ENCODE results near the gene RASL10B.

RASL10B gene

GRCh38 chr17:35708149-35708548 lies 23.3 kb upstream of the RASL10B start:
- DNase-seq (ENCODE audit: low spot score): no peak
- no peak for TF ChIP-seq CTCF (IDR thresholded peaks at IDR 0.05; ENCODE audit: extremely low read depth, insufficient read depth, missing control alignments)
- in situ Hi-C loops (cut with MboI; ENCODE audit: low pct_unique_long_range_greater_than_20kb, low sequenced_read_pairs, unreplicated experiment): no loop called here

- TF ChIP-seq CTCF (IDR thresholded peaks at IDR 0.05; ENCODE audit: extremely low read depth, insufficient read depth, missing control alignments): no peak
- in situ Hi-C loops (cut with MboI; ENCODE audit: low pct_unique_long_range_greater_than_20kb, low sequenced_read_pairs, unreplicated experiment): no loop called here
- no peak for DNase-seq (ENCODE audit: low spot score)
Measured at GRCh38 chr17:35708951-35709350, 22.5 kb upstream of the RASL10B start.

- TF ChIP-seq CTCF (IDR thresholded peaks at IDR 0.05; ENCODE audit: extremely low read depth, insufficient read depth, missing control alignments): no peak
- DNase-seq (ENCODE audit: low spot score): no peak
- in situ Hi-C loops (cut with MboI; ENCODE audit: low pct_unique_long_range_greater_than_20kb, low sequenced_read_pairs, unreplicated experiment): no loop called here
Measured at GRCh38 chr17:35709874-35710273, 21.6 kb upstream of the RASL10B start.

- TF ChIP-seq CTCF (IDR thresholded peaks at IDR 0.05; ENCODE audit: extremely low read depth, insufficient read depth, missing control alignments): no peak
- in situ Hi-C loops (cut with MboI; ENCODE audit: low pct_unique_long_range_greater_than_20kb, low sequenced_read_pairs, unreplicated experiment): no loop called here
- DNase-seq (ENCODE audit: low spot score): no peak
Measured at GRCh38 chr17:35710950-35711349, 20.5 kb upstream of the RASL10B start.

- TF ChIP-seq CTCF (IDR thresholded peaks at IDR 0.05; ENCODE audit: extremely low read depth, insufficient read depth, missing control alignments): no peak
- no peak for DNase-seq (ENCODE audit: low spot score)
- in situ Hi-C loops (cut with MboI; ENCODE audit: low pct_unique_long_range_greater_than_20kb, low sequenced_read_pairs, unreplicated experiment): no loop called here
Measured at GRCh38 chr17:35713069-35713728, 18.2 kb upstream of the RASL10B start.

- in situ Hi-C loops (cut with MboI; ENCODE audit: low pct_unique_long_range_greater_than_20kb, low sequenced_read_pairs, unreplicated experiment): no loop called here
- no peak for TF ChIP-seq CTCF (IDR thresholded peaks at IDR 0.05; ENCODE audit: extremely low read depth, insufficient read depth, missing control alignments)
- no peak for DNase-seq (ENCODE audit: low spot score)
Measured at GRCh38 chr17:35714988-35715387, 16.5 kb upstream of the RASL10B start.
